IPS-11a (cell line): ENCODE results near the gene CDNF.

ENCODE experiments used
- H3K4me3 ChIP-seq: one replicate; pipeline ENCODE4 v1.5.1; 2013; ENCODE audit warnings: low read depth, low read length, control low read depth

CDNF gene

GRCh38 chr10:14800397-14800796 lies 37.4 kb downstream of the CDNF start:
- H3K4me3 ChIP-seq: no peak overlapping the region

- H3K4me3 ChIP-seq: no peak overlapping the region
Measured at GRCh38 chr10:14798636-14799035, 39.2 kb downstream of the CDNF start.

GRCh38 chr10:14787938-14788337 lies 49.9 kb downstream of the CDNF start:
- no peak overlapping the region for H3K4me3 ChIP-seq

- no peak overlapping the region for H3K4me3 ChIP-seq
Measured at GRCh38 chr10:14784459-14785055, 53.3 kb downstream of the CDNF start.

- H3K4me3 ChIP-seq: no peak overlapping the region
Measured at GRCh38 chr10:14782691-14783363, 55.0 kb downstream of the CDNF start.

- no peak overlapping the region for H3K4me3 ChIP-seq
Measured at GRCh38 chr10:14781763-14782162, 56.1 kb downstream of the CDNF start.

GRCh38 chr10:14779001-14779651 lies 58.7 kb downstream of the CDNF start:
- no peak overlapping the region for H3K4me3 ChIP-seq

- no peak overlapping the region for H3K4me3 ChIP-seq
Measured at GRCh38 chr10:14776546-14776945, 61.3 kb downstream of the CDNF start.

GRCh38 chr10:14775656-14776055 lies 62.2 kb downstream of the CDNF start:
- no peak overlapping the region for H3K4me3 ChIP-seq

- no peak within 1 kb of the TSS for H3K4me3 ChIP-seq
Measured at GRCh38 chr10:14774797-14775196, 63.0 kb downstream of the CDNF start, which contains the start of gene FAM107B. FAM107B (minus strand) TSS chr10:14774897; CDS start chr10:14774663, 234 bp downstream.

- H3K4me3 ChIP-seq: no peak overlapping the region
Measured at GRCh38 chr10:14774214-14774580, 63.6 kb downstream of the CDNF start.

GRCh38 chr10:14773551-14774213 lies 64.2 kb downstream of the CDNF start:
- no peak overlapping the region for H3K4me3 ChIP-seq

- H3K4me3 ChIP-seq: no peak overlapping the region
Measured at GRCh38 chr10:14772399-14772798, 65.4 kb downstream of the CDNF start.

- no peak overlapping the region for H3K4me3 ChIP-seq
Measured at GRCh38 chr10:14770927-14771326, 66.9 kb downstream of the CDNF start.
